Osteoblast (primary cell): ENCODE measurements around the gene SIRT2. TPM values are rescaled to one million over a fixed set of nuclear protein-coding genes. Genes with fewer than 3 reads are reported as not detected.

Experiments used
- DNase-seq: peaks from one replicate; pipeline ENCODE4 v3.0.0; 2011; ENCODE audit warnings: low spot score, mixed read lengths; ENCODE audit not compliant: insufficient read length; ENCODE audit errors: missing footprints
- H2AFZ ChIP-seq: 2 replicates; pipeline ENCODE4 v1.6.0; 2011; ENCODE audit warnings: mild to moderate bottlenecking, low read length
- H3K27ac ChIP-seq: 2 replicates; pipeline ENCODE4 v1.5.1; 2011; ENCODE audit warnings: mild to moderate bottlenecking, low read depth, low read length, moderate library complexity
- H3K27me3 ChIP-seq: 2 replicates; pipeline ENCODE4 v1.6.0; 2012; ENCODE audit warnings: mild to moderate bottlenecking, control low read depth, inconsistent platforms, low read length, moderate library complexity; ENCODE audit not compliant: insufficient read depth
- H3K36me3 ChIP-seq: 2 replicates; pipeline ENCODE4 v1.5.1; 2011; ENCODE audit warnings: mild to moderate bottlenecking, low read length, control low read depth, moderate library complexity; ENCODE audit not compliant: insufficient read depth
- H3K4me1 ChIP-seq: 2 replicates; pipeline ENCODE4 v1.5.1; 2011; ENCODE audit warnings: mild to moderate bottlenecking, low read length, control low read depth, moderate library complexity; ENCODE audit not compliant: insufficient read depth
- H3K4me2 ChIP-seq: 2 replicates; pipeline ENCODE4 v1.6.0; 2011; ENCODE audit warnings: mild to moderate bottlenecking, low read length; ENCODE audit not compliant: insufficient read depth
- H3K4me3 ChIP-seq: fragments of 200-600 bp; sonication (generic); 3 replicates; pipeline ENCODE4 v1.5.1; 2012; ENCODE audit warnings: mild to moderate bottlenecking, low read length, inconsistent platforms; ENCODE audit not compliant: insufficient read depth
- H3K79me2 ChIP-seq: 2 replicates; pipeline ENCODE4 v1.6.0; 2012; ENCODE audit warnings: mild to moderate bottlenecking, low read length, control low read depth, inconsistent platforms; ENCODE audit not compliant: insufficient read depth
- H3K9me3 ChIP-seq: 2 replicates; pipeline ENCODE4 v1.5.1; 2011; ENCODE audit warnings: low read depth, low read length, control low read depth
- H4K20me1 ChIP-seq: 2 replicates; pipeline ENCODE4 v1.6.0; 2012; ENCODE audit warnings: mild to moderate bottlenecking, low read length, control low read depth; ENCODE audit not compliant: insufficient read depth
- total RNA-seq: library from RNA; depleted of rRNA; stranded (reverse); fragments of >200 nt; gene quantifications from 2 replicates; pipeline ENCODE4 v1.2.3, GENCODE V29; 2012
- TF ChIP-seq, protein P1 (sequence below): IDR thresholded peaks from 2 replicates; pipeline ENCODE4 v1.5.1; 2011; ENCODE audit warnings: mild to moderate bottlenecking, low read depth, low read length, moderate library complexity; ENCODE audit errors: extremely low read depth

SIRT2 gene
- 76.9 and 77.4 TPM in 2 replicates for total RNA-seq

DNA sequence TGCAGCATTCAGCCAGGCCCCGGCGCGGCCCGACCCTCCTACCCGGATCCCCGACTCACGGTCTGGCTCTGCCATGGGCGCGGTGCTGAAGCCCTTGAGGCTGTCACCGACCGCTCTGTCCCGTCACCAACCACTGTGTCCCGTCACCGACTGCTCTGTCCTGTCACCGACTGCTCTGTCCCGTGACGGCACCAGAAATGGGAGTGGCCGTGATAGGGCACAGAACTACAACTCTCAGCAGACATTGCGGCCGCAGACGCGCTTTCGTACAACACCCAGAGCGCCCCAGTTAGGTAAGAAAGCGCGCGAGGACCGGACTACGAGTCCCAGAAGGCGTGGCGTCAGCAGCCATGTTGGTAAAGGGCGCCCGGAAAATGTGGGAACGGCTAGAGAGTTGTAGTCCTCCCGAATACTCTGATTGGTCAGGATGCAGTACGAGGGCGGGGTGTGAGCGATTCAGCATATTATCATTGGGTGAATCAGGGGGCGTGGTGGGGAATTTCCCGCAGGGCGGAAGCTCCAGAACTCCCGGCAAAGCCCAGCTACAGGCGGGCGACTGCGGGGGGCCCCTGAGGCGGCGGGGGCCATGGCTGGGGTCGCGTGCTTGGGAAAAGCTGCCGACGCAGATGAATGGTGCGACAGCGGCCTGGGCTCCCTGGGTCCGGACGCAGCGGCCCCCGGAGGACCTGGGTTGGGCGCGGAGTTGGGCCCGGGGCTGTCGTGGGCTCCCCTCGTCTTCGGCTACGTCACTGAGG is at the start of gene SIRT2, which contains the start of gene NFKBIB:
TSS of gene SIRT2 (minus strand) at position 172 of the 755 bp plus-strand sequence. CDS start at position 75, 97 bp downstream.
TSS of gene NFKBIB (plus strand) at position 523 of the 755 bp plus-strand sequence. CDS start at position 587, 64 bp downstream.
- H3K27ac ChIP-seq = peak within 1 kb of the TSS; percentile 91
- peak within 1 kb of the TSS; percentile 84 for H3K4me3 ChIP-seq
- peaks cover 2% of the 10 kb centered on the region for H3K36me3 ChIP-seq
- DNase-seq = peak; percentile 99
- H3K9me3 ChIP-seq = no peaks in the 10 kb centered on the region
- H2AFZ ChIP-seq = peak within 1 kb of the TSS; percentile 97
- TF ChIP-seq, protein P1, sequence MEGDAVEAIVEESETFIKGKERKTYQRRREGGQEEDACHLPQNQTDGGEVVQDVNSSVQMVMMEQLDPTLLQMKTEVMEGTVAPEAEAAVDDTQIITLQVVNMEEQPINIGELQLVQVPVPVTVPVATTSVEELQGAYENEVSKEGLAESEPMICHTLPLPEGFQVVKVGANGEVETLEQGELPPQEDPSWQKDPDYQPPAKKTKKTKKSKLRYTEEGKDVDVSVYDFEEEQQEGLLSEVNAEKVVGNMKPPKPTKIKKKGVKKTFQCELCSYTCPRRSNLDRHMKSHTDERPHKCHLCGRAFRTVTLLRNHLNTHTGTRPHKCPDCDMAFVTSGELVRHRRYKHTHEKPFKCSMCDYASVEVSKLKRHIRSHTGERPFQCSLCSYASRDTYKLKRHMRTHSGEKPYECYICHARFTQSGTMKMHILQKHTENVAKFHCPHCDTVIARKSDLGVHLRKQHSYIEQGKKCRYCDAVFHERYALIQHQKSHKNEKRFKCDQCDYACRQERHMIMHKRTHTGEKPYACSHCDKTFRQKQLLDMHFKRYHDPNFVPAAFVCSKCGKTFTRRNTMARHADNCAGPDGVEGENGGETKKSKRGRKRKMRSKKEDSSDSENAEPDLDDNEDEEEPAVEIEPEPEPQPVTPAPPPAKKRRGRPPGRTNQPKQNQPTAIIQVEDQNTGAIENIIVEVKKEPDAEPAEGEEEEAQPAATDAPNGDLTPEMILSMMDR = no peak
- H3K4me2 ChIP-seq = peak within 1 kb of the TSS; percentile 99
- peaks cover 6% of the 10 kb centered on the region for H4K20me1 ChIP-seq
- H3K79me2 ChIP-seq = peaks cover 59% of the 10 kb centered on the region
- H3K4me1 ChIP-seq = peaks cover 17% of the 10 kb centered on the region
- H3K27me3 ChIP-seq = no peaks in the 10 kb centered on the region

DNA sequence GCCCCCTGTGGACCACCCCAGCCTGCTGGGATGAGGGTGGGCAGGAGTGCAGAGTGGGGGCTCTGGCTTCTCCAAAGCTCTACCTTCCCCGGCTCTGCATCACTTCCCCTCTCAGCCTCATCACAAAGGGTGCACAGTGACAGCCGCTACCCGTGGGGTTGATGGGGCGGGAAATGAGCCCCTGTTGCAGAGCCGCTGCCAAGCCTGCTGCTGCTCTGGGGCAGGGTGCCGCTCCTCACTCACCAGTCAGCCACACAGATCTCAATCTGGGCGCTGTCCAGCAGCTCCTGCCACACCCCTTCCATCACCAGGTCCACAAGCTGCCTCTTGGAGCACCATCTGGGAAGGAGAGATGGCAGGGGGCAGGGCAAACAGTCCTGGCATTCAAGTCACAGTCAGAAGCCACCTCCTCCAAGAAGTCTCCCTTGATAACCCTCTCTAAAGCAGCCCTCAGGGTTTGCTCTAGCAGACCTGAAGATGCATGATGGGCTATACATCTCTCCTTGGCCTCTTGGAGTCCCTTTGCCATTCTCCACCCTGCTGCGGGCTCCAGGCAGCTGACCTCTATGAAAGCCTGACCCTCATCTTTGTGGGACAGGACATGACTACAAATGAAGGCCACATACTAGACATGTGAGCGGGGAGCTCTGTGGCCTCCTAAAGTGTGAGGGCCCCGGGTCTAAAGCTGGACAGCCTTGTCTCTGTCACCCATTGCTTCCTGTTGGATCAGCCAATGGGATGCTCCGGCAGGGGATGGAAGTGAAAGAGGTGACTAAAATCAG is 47.0 kb upstream of the SIRT2 start:
- peaks cover 10% of the 10 kb centered on the region for H3K36me3 ChIP-seq
- H3K4me1 ChIP-seq = no peaks in the 10 kb centered on the region
- DNase-seq = peak; percentile 58
- peaks cover 3% of the 10 kb centered on the region for H4K20me1 ChIP-seq
- TF ChIP-seq, protein P1 = no peak
- no peaks in the 10 kb centered on the region for H3K27me3 ChIP-seq
- no peaks in the 10 kb centered on the region for H3K9me3 ChIP-seq
- H2AFZ ChIP-seq = no peak overlapping the region
- H3K27ac ChIP-seq = no peak overlapping the region
- H3K4me2 ChIP-seq = no peak overlapping the region
- H3K4me3 ChIP-seq = no peak overlapping the region
- H3K79me2 ChIP-seq = no peaks in the 10 kb centered on the region

DNA sequence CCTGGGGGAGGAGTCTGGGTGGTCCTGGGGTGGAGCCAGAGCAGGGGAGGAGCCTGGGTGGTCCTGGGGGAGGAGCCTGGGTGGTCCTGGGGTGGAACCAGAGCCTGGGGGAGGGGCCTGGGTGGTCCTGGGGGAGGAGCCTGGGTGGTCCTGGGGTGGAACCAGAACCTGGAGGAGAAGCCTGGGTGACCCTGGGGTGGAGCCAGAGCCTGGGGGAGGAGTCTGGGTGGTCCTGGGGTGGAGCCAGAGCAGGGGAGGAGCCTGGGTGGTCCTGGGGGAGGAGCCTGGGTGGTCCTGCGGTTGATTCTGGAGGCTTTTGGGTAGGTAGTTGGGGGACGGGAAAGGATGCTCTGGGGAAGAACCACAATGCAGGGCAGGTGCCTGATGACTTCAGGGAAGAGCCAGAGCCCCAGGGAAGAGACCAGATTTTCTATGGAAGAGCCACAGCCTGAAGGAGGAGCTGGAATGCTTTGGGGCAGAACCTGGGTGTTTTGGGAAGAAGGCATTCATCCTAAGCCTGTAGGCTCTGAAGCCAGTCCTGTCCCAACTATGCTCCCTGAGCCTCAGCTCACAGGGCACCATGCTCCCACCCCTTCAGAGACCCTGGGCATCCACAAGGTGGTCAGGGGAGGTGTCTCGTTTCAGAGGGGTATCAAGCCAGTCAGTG is 46.3 kb upstream of the SIRT2 start:
- Histone ChIP-seq H3K36me3 (peaks cover 10% of the 10 kb centered on the region), H3K27ac (no peak overlapping the region), H3K9me3 (no peaks in the 10 kb centered on the region), H3K4me3 (no peak overlapping the region), H2AFZ (no peak overlapping the region), H4K20me1 (peaks cover 3% of the 10 kb centered on the region), H3K4me2 (no peak overlapping the region), H3K79me2 (no peaks in the 10 kb centered on the region), H3K4me1 (no peaks in the 10 kb centered on the region), H3K27me3 (no peaks in the 10 kb centered on the region)
- TF ChIP-seq, protein P1 = no peak
- peak; percentile 66 for DNase-seq
